ENCODE results near the gene SCLT1. TPM values are rescaled to one million over a fixed set of nuclear protein-coding genes. Genes with fewer than 3 reads are reported as not detected.

Gene SCLT1
- polyA plus RNA-seq, 3 donors from 2014 or later = 8.6 to 26.4 (median 22.9) TPM

GRCh38 chr4:128869776-128870509 is 223.4 kb downstream of the SCLT1 start:
- H3K4me3 Mint-ChIP-seq = no peak overlapping the region
- peaks cover 29 to 48% (median 40%) of the 10 kb centered on the region in 3 donors for H3K36me3 Mint-ChIP-seq
- no peaks in the 10 kb centered on the region for H3K9me3 Mint-ChIP-seq
- no peak for DNase-seq
- peaks cover 8 to 49% of the 10 kb centered on the region in 2 donors for H3K4me1 Mint-ChIP-seq
- H3K27me3 Mint-ChIP-seq (ENCODE audit: low read depth in 3 of 3) = peaks cover 0 to 2% (median 2%) of the 10 kb centered on the region in 3 donors
- peak overlapping the region; percentile 56 to 79 (median 75) for H3K27ac Mint-ChIP-seq

GRCh38 chr4:128868758-128869157 is 224.6 kb downstream of the SCLT1 start:
- no peak overlapping the region for H3K4me3 Mint-ChIP-seq
- H3K9me3 Mint-ChIP-seq = no peaks in the 10 kb centered on the region
- peaks cover 2 to 3% (median 2%) of the 10 kb centered on the region in 3 donors for H3K27me3 Mint-ChIP-seq (ENCODE audit: low read depth in 3 of 3)
- H3K36me3 Mint-ChIP-seq = peaks cover 22 to 54% (median 39%) of the 10 kb centered on the region in 3 donors
- H3K27ac Mint-ChIP-seq = peak overlapping the region in 5 of 6 donors; percentile 2 to 56 (median 38)
- DNase-seq = no peak
- H3K4me1 Mint-ChIP-seq = peaks cover 10 to 59% of the 10 kb centered on the region in 2 donors

- no peak overlapping the region for H3K4me3 Mint-ChIP-seq
- peaks cover 5 to 10% (median 5%) of the 10 kb centered on the region in 3 donors for H3K27me3 Mint-ChIP-seq (ENCODE audit: low read depth in 3 of 3)
- H3K27ac Mint-ChIP-seq = peak overlapping the region; percentile 11 to 76 (median 46)
- peaks cover 30 to 79% of the 10 kb centered on the region in 2 donors for H3K4me1 Mint-ChIP-seq
- no peaks in the 10 kb centered on the region for H3K9me3 Mint-ChIP-seq
- peaks cover 22 to 52% (median 39%) of the 10 kb centered on the region in 3 donors for H3K36me3 Mint-ChIP-seq
- no peak for DNase-seq
Measured at GRCh38 chr4:128866691-128867090, 226.6 kb downstream of the SCLT1 start.

GRCh38 chr4:128866269-128866668 is 227.1 kb downstream of the SCLT1 start:
- Mint-ChIP-seq H3K27me3 (ENCODE audit: low read depth in 3 of 3) (peaks cover 5 to 10% (median 5%) of the 10 kb centered on the region in 3 donors), H3K9me3 (no peaks in the 10 kb centered on the region), H3K4me1 (peaks cover 33 to 81% of the 10 kb centered on the region in 2 donors), H3K27ac (peak overlapping the region; percentile 11 to 85 (median 58)), H3K36me3 (peaks cover 21 to 52% (median 38%) of the 10 kb centered on the region in 3 donors), H3K4me3 (no peak overlapping the region)
- no peak for DNase-seq

DNA sequence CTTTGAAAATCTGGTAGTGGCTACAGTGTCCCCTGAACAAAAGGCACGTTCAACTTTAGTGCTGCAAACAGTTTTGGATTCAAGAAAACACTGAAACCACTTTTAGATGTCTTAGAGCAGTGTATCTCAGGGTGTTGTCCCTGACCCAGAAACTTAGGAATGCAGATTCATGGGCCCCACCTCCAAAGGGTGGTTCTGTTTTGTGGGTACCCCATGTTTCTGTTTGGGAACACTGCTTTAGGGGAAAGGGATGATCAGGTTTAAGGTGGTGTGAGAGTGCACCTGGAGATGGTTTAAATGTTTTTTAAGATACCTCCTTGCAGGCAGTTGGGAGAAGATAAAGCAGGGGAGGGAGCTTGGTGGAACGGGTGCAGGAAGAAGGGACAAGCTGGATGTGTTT is 228.2 kb downstream of the SCLT1 start:
- Mint-ChIP-seq H3K4me1 (peaks cover 44 to 81% of the 10 kb centered on the region in 2 donors), H3K36me3 (peaks cover 19 to 53% (median 35%) of the 10 kb centered on the region in 3 donors), H3K27ac (peak overlapping the region in 4 of 6 donors; percentile 39 to 77 (median 46)), H3K27me3 (ENCODE audit: low read depth in 3 of 3) (peaks cover 5 to 8% (median 5%) of the 10 kb centered on the region in 3 donors), H3K9me3 (no peaks in the 10 kb centered on the region), H3K4me3 (no peak overlapping the region)
- no peak for DNase-seq

DNA sequence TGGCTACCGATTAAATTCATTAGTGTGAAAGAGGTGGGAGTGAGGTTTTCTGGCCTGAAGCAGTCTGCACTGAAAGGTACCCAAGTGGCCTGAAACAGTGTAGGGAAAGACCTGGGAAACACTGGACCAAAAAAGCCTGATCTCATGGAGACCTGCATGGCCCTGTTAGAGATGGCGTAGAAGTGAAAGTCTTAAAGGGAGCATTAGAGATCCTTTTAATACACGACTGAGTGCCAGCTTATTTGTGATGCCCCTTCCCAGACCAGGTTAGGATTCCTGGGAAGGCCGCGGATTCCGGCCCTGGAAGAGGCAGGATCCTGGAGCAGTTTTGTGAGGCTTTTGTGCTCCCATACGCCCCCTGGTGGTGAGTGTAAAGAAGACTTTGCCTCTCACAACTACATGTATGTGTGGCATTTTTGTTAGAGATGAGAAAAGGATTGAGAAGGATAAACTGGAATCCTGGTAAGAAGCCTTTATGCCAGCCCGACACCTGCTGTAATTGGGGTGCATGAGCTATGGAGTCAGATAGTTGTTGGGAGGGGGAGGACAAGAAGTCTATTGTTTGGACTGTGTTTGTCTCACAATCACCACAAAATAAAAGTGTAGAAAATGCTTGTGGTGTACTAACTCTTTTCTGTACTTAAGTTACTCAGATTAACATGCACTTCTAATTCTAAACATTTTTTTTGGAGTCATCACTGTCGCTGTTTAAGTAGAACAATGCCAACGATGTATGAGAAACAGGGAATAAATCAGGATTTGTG is 229.8 kb downstream of the SCLT1 start:
- DNase-seq = peak; percentile 63 to 69 (median 65)
- Mint-ChIP-seq H3K27me3 (ENCODE audit: low read depth in 3 of 3) (peaks cover 5 to 8% (median 7%) of the 10 kb centered on the region in 3 donors), H3K9me3 (no peaks in the 10 kb centered on the region), H3K27ac (peak overlapping the region; percentile 62 to 95 (median 84)), H3K36me3 (peaks cover 28 to 62% (median 36%) of the 10 kb centered on the region in 3 donors), H3K4me3 (peak overlapping the region; percentile 45 to 79 (median 74)), H3K4me1 (peaks cover 50 to 79% of the 10 kb centered on the region in 2 donors)

- Mint-ChIP-seq H3K36me3 (peaks cover 30 to 61% (median 35%) of the 10 kb centered on the region in 3 donors), H3K27me3 (ENCODE audit: low read depth in 3 of 3) (peaks cover 5 to 8% (median 7%) of the 10 kb centered on the region in 3 donors), H3K4me1 (peaks cover 52 to 80% of the 10 kb centered on the region in 2 donors), H3K9me3 (no peaks in the 10 kb centered on the region), H3K27ac (peak overlapping the region; percentile 62 to 95 (median 84)), H3K4me3 (peak overlapping the region; percentile 61 to 79 (median 74))
- peak; percentile 26 to 39 (median 31) for DNase-seq
Measured at GRCh38 chr4:128862608-128863311, 230.6 kb downstream of the SCLT1 start.

- Mint-ChIP-seq H3K9me3 (no peaks in the 10 kb centered on the region), H3K36me3 (peaks cover 36 to 64% (median 40%) of the 10 kb centered on the region in 3 donors), H3K4me3 (peak overlapping the region; percentile 44 to 79 (median 74)), H3K27ac (peak overlapping the region; percentile 62 to 95 (median 84)), H3K27me3 (ENCODE audit: low read depth in 3 of 3) (peaks cover 5 to 8% (median 7%) of the 10 kb centered on the region in 3 donors), H3K4me1 (peaks cover 57 to 87% of the 10 kb centered on the region in 2 donors)
- DNase-seq = peak in 2 of 3 donors; percentile 6 to 15
Measured at GRCh38 chr4:128861856-128862518, 231.4 kb downstream of the SCLT1 start.

DNA sequence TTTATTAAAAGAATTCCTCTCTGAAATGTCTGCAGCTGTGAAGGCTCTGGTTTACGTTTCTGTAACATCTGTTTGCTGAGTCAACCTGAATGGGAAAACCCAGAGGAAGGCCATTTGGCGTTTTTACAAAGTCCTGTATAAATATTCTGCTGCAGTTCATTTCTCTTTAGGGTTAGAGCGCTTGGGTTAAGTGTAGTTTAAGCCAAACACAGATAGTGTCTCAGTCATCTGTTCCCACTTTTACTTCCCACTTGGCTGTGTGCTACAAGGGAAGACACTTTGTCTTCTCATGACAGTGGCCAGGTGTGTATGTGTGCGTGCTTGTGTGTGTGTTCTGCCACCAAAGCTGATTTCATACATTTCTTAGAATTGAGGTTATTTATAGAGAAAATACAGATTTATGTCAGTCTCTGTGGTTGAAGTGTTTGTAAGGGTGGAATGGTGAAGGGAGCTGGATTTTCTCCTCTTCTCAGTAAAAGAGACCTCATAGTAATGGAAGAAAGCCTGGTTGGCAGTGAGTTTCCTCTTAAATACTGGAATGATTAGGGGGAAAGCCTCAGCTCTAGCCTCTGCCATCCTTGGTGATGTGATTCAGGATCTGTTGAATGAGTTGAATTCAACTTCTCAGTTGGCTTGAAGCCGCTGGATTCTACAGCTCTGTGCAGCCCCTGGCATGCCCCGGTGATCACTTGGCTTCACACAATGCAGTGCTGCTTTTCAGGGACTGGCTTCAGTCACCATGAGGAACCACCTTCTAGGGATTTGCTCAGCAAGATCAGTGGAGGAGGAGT is 233.3 kb downstream of the SCLT1 start:
- no peak overlapping the region for H3K4me3 Mint-ChIP-seq
- H3K27ac Mint-ChIP-seq = peak overlapping the region; percentile 3 to 55 (median 30)
- H3K36me3 Mint-ChIP-seq = peaks cover 35 to 63% (median 38%) of the 10 kb centered on the region in 3 donors
- peaks cover 74 to 90% of the 10 kb centered on the region in 2 donors for H3K4me1 Mint-ChIP-seq
- H3K9me3 Mint-ChIP-seq = no peaks in the 10 kb centered on the region
- peaks cover 4 to 8% (median 5%) of the 10 kb centered on the region in 3 donors for H3K27me3 Mint-ChIP-seq (ENCODE audit: low read depth in 3 of 3)
- no peak for DNase-seq

GRCh38 chr4:128858879-128859671 is 234.3 kb downstream of the SCLT1 start:
- Mint-ChIP-seq H3K36me3 (peaks cover 35 to 60% (median 41%) of the 10 kb centered on the region in 3 donors), H3K9me3 (no peaks in the 10 kb centered on the region)

GRCh38 chr4:128856246-128856645 is 237.1 kb downstream of the SCLT1 start:
- peak overlapping the region in 5 of 6 donors; percentile 47 to 95 (median 83) for H3K27ac Mint-ChIP-seq
- H3K4me3 Mint-ChIP-seq = no peak overlapping the region
- no peak for DNase-seq
- H3K4me1 Mint-ChIP-seq = peaks cover 80 to 82% of the 10 kb centered on the region in 2 donors
- H3K27me3 Mint-ChIP-seq (ENCODE audit: low read depth in 3 of 3) = peaks cover 0 to 2% (median 2%) of the 10 kb centered on the region in 3 donors
- peaks cover 36 to 65% (median 44%) of the 10 kb centered on the region in 3 donors for H3K36me3 Mint-ChIP-seq
- no peaks in the 10 kb centered on the region for H3K9me3 Mint-ChIP-seq

More at GRCh38 chr4:128858879-128859671, 234.3 kb downstream of the SCLT1 start:
- Mint-ChIP-seq H3K4me1 (peaks cover 84 to 91% of the 10 kb centered on the region in 2 donors), H3K27me3 (ENCODE audit: low read depth in 3 of 3) (peaks cover 2 to 10% (median 4%) of the 10 kb centered on the region in 3 donors), H3K4me3 (peak overlapping the region in 1 of 5 donors; percentile 19), H3K27ac (peak overlapping the region; percentile 5 to 79 (median 34))
- no peak for DNase-seq

Measured in immature natural killer cell (primary cell).